UCSD-AML1 (cell line): ENCODE results near the gene LCN2.
"Not testable (repeated sequence)": the region's sequence is repeated elsewhere in the genome, so short reads cannot be mapped to it uniquely, and the experiment has no call there.

Experiments used
- DNase-seq: peaks from one replicate; lab custom pipeline; 2025; ENCODE audit not compliant: unreplicated experiment; lab: John Stamatoyannopoulos, UW

LCN2 gene

DNA sequence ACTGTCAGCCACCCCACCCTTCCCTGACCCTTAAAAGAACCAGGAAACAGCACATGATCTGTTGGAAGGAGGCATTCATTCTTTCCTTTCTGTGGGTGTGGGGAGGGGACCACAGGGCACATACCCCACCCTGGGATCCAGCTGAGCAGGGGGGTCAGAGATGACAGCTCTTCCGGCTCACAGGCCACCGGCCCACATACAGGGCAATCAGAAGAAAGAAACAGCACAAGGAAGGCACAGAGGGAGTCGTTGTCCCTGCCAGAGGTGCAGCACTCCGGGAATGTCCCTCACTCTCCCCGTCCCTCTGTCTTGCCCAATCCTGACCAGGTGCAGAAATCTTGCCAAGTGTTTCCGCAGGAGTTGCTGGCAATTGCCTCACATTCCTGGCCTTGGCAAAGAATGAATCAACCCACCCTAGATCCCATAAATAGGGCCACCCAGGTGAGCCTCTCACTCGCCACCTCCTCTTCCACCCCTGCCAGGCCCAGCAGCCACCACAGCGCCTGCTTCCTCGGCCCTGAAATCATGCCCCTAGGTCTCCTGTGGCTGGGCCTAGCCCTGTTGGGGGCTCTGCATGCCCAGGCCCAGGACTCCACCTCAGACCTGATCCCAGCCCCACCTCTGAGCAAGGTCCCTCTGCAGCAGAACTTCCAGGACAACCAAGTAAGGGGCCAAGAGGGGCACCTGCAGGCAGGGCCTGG lies at the start of gene LCN2:
LCN2 (plus strand) TSS at position 453 of the 701 bp plus-strand sequence; CDS start at position 526, 73 bp downstream.
- DNase-seq = no peak

DNA sequence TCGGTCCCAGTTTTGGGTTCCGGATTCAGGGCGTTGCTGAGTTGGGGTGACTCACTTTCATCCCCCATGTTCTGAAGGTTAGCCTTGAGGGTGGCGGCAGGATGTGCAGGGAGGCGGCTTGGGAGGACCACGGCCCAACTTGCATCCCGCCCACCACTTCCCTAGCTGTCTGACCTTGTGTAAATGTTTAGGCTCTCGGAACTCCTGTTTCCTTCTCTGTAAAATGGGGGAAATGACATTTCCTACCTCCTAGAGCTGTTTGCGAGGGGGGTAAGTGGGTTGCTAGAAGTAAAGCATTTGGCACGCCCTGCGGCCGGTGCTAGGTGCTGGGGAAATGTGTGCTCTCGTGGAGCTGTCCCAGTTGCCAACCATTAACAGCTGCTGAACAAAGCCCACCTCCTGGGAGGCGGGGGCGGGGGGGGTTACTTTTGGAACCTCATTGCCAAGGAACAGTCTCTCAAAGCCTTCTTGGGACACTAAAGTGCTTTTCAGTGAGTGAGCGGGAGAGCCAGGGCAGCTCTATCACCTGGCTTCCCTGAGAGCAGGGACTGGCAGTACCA lies 49.2 kb upstream of the LCN2 start:
- DNase-seq = peak; percentile 49

DNA sequence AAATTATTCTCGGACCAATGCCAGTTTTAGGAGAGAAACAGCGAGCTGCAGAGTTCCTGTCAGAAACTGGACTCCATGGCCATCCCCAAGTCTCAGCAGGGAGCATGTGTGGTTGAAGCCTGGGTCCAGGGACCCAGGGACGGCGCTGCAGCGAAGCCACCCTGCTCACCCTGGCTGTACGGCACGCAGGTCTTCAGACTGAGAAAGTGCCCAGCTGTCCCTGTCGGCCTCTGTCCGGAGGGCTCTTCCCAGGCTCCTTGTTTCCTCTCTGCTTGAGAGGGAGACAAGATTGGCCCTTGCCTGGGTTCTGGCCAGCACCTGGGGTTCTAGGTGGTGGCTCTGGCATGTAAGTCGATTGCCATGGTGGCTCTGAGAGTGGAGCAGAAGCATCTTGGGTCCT lies 48.7 kb upstream of the LCN2 start:
- no peak for DNase-seq

DNA sequence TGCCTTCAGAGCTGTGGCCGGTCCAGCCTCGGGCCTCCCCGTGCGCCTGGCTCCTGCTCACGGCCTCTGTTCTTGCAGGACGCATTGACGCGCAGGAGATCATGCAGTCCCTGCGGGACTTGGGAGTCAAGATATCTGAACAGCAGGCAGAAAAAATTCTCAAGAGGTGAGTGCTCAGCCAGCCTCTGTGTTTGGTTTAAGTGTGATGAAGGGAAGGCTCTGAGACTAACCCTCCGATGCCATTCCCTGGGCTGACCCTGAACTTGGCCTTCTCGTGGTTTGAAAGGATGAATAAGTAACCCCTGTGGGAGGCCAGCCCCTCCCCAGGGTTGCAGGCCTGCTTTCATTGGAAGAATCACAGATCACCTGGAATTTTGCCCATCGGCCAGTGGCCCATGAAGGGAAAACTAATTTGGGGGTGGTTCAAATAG lies 48.0 kb upstream of the LCN2 start:
- no peak for DNase-seq

DNA sequence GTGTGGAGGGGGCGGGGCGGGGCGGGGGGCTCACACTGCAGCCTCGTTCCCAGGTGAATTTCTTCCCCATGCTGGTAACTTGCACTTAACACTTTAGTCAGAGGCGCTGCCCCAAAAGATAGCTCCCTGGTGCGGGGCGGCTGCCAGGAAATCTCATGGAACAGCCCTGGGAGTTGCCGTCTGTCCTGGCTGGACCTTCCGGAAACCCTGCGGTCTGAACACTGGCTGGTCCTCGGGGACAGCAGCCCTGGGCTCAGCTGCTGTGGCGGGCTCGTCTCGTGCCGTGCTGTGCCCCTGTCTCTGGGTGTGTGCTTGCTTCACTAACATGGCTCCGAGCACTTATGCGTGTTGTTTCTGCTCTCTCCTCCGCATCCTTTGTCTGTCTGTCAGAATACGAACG lies 47.6 kb upstream of the LCN2 start:
- no peak for DNase-seq

DNA sequence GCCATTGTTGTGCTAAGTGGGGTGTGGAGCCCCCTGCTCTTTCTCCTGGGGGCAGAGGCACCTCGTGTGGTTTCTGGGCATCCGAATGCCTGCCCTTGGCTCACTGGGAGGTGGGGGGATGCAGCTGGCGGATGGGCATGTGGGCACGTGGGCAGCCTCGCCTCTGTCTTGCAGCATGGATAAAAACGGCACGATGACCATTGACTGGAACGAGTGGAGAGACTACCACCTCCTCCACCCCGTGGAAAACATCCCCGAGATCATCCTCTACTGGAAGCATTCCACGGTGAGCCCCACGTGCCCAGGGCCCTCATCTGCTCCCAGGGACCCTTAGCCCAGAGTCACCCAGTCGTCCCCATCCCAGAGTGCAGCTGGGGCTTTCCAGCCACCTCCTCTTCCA lies 47.1 kb upstream of the LCN2 start:
- DNase-seq = no peak

DNA sequence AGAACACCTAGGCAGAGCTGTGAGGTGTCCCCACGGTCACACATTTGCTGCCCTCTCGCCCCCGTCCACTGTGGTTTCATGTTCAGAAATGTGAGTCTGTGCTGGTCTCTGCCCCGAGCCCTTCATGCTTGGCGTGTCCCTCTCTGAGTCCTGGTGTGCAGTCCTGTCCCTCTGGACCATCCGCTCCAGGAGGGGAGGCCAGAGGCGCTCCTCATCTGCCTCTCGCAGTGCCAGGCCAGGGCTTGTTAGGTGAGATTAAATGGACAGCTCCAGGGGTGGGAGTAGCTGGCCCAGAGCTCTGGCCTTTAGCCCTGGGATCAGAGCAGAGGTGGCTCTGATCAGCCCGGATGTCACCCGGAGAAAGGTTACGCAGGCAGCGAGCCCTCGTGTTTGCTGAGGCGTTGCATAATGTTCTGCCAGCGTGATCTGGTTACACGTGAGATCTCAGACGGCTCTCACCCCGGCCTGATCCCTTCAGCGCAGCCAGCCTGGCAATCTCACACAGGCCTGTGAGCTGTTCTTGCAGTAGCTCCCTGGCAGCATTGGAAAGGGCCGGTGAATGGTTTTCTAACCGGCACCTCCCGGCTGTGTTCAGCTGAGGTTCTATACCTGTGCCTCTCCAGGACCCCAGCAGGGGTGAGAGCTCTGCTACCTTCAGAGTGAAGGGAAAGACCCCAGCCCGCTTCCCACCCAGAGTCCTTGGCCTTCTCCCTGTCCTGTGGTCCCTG lies 46.2 kb upstream of the LCN2 start:
- no peak for DNase-seq

DNA sequence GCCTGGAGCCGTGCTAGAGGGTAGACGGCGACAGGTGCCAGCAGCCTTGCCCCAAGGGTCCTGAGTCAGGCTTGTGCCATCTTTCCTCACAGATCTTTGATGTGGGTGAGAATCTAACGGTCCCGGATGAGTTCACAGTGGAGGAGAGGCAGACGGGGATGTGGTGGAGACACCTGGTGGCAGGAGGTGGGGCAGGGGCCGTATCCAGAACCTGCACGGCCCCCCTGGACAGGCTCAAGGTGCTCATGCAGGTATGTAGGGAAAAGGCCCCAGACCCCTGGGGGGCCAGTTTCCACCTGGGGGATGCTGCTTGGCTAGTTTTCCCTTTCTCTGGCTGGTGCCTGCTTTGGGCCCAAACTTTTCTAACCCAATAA lies 45.7 kb upstream of the LCN2 start:
- DNase-seq = no peak

DNA sequence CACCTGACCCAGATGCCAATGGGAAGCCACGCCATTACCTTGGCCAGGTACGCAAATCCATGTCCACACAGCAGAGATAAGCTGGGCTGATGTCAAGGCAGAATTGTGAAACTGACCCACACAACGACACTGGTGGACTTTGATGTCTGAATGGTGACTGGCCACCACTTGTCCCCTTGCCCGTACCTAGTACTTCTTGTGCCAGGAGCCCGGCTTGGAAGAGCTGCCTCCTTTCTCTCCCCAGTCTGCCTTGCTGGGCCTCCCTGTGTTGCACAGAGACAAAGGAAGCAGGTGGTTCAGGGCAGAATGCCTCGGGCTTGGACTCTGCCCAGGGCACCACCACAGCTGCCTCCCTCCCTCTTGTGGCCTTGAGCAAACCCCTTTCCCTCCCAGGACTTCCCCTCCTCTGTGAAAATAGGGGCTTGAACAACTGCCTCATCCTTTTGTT lies 45.1 kb upstream of the LCN2 start:
- no peak for DNase-seq

DNA sequence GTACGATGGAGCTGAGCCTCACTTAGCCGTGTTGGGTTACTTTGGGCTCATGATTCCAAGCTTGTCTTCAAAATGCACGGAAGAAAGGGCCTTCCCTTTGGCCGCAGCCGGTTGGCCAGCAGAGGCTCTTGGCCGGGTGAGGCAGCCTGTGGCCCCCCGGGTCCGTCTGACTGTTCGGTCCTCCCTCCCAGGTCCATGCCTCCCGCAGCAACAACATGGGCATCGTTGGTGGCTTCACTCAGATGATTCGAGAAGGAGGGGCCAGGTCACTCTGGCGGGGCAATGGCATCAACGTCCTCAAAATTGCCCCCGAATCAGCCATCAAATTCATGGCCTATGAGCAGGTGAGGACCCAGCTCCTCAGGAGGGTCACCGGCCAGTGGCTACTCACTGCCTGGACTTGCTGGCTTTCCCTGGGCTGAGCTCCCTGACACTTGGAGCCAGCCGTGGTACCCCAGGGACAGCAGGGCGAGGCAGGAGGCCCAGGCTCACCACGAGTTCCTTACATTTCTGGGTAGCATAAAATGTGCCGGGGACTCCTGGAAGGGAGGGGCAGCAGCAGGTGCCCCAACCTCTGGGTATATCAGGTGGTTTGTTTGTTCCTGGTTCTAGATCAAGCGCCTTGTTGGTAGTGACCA lies 43.6 kb upstream of the LCN2 start:
- DNase-seq = no peak

DNA sequence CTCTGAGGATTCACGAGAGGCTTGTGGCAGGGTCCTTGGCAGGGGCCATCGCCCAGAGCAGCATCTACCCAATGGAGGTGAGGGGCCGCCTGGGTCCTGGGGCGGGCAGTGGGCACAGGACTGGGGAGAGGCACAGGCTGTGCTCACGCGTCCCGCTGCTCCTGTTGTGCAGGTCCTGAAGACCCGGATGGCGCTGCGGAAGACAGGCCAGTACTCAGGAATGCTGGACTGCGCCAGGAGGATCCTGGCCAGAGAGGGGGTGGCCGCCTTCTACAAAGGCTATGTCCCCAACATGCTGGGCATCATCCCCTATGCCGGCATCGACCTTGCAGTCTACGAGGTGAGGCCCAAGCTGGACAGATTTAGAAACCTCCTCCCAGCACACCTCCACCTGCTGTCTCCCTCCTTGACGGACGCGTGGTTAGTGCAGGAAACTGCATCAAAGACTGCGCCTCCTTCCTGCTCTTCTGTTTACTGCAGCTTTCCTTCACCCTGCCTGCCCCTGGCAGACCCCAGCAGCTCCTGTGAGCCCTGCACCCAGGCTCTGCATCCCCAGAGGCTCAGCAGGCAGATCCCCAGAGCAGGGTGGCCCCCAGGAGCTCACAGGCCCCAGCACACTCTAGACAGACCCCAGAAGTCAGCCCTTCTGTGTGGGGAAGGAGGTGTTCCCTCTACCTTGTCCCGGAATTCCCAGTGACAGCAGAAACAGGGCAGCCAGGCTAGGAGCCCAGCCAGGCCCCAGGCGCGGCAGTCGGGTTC lies 42.9 kb upstream of the LCN2 start:
- no peak for DNase-seq

DNA sequence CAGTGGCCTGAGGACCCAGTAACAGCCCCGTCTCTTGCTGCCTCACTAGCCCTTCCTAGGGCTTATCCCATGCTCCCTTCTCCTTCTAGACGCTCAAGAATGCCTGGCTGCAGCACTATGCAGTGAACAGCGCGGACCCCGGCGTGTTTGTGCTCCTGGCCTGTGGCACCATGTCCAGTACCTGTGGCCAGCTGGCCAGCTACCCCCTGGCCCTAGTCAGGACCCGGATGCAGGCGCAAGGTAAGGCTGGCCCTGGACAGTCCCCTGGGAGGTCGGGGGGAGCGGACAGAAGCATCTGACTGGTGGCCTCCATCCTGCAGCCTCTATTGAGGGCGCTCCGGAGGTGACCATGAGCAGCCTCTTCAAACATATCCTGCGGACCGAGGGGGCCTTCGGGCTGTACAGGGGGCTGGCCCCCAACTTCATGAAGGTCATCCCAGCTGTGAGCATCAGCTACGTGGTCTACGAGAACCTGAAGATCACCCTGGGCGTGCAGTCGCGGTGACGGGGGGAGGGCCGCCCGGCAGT lies 42.2 kb upstream of the LCN2 start:
- DNase-seq = no peak

DNA sequence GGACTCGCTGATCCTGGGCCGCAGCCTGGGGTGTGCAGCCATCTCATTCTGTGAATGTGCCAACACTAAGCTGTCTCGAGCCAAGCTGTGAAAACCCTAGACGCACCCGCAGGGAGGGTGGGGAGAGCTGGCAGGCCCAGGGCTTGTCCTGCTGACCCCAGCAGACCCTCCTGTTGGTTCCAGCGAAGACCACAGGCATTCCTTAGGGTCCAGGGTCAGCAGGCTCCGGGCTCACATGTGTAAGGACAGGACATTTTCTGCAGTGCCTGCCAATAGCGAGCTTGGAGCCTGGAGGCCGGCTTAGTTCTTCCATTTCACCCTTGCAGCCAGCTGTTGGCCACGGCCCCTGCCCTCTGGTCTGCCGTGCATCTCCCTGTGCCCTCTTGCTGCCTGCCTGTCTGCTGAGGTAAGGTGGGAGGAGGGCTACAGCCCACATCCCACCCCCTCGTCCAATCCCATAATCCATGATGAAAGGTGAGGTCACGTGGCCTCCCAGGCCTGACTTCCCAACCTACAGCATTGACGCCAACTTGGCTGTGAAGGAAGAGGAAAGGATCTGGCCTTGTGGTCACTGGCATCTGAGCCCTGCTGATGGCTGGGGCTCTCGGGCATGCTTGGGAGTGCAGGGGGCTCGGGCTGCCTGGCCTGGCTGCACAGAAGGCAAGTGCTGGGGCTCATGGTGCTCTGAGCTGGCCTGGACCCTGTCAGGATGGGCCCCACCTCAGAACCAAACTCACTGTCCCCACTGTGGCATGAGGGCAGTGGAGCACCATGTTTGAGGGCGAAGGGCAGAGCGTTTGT lies 41.6 kb upstream of the LCN2 start:
- DNase-seq = no peak

DNA sequence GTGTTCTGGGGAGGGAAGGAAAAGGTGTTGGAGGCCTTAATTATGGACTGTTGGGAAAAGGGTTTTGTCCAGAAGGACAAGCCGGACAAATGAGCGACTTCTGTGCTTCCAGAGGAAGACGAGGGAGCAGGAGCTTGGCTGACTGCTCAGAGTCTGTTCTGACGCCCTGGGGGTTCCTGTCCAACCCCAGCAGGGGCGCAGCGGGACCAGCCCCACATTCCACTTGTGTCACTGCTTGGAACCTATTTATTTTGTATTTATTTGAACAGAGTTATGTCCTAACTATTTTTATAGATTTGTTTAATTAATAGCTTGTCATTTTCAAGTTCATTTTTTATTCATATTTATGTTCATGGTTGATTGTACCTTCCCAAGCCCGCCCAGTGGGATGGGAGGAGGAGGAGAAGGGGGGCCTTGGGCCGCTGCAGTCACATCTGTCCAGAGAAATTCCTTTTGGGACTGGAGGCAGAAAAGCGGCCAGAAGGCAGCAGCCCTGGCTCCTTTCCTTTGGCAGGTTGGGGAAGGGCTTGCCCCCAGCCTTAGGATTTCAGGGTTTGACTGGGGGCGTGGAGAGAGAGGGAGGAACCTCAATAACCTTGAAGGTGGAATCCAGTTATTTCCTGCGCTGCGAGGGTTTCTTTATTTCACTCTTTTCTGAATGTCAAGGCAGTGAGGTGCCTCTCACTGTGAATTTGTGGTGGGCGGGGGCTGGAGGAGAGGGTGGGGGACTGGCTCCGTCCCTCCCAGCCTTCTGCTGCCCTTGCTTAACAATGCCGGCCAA lies 40.8 kb upstream of the LCN2 start:
- DNase-seq = no peak

DNA sequence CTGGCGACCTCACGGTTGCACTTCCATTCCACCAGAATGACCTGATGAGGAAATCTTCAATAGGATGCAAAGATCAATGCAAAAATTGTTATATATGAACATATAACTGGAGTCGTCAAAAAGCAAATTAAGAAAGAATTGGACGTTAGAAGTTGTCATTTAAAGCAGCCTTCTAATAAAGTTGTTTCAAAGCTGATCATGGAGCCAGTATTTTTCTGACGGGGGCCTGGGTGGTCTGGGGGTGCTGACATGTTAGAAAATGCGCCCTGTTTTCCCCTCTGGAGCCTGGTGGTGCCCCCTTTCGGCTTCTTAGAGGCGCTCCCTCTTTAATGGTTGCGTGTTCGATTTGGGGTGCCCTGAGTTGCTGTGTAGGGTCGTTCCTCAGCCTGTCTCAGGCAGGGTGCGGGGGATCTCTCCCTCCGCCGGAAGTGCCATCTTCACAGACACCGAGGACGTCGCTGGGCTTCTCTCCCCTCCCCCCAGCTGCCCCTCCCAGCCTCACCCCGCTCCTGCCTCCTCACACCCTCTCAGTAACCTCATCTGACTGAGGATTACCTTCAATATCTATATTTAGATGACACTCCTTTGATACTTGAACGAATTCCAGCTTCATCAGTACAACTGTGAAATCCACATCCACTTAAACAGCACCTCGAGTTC lies 40.1 kb upstream of the LCN2 start:
- no peak for DNase-seq

DNA sequence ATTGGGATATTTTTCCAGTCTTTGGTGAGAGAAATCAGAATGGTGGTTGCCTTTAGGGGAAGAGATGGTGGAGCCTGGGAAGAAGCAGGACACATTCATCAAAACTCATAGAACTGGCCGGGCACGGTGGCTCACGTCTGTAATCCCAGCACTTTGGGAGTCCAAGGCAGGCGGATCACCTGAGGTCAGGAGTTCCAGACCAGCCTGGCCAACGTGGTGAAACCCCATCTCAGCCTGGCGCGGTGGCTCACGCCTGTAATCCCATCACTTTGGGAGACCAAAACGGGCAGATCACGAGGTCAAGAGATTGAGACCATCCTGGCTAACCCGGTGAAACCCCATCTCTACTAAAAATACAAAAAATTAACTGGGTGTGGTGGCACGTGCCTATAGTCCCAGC lies 37.5 kb upstream of the LCN2 start:
- not testable (repeated sequence) for DNase-seq

DNA sequence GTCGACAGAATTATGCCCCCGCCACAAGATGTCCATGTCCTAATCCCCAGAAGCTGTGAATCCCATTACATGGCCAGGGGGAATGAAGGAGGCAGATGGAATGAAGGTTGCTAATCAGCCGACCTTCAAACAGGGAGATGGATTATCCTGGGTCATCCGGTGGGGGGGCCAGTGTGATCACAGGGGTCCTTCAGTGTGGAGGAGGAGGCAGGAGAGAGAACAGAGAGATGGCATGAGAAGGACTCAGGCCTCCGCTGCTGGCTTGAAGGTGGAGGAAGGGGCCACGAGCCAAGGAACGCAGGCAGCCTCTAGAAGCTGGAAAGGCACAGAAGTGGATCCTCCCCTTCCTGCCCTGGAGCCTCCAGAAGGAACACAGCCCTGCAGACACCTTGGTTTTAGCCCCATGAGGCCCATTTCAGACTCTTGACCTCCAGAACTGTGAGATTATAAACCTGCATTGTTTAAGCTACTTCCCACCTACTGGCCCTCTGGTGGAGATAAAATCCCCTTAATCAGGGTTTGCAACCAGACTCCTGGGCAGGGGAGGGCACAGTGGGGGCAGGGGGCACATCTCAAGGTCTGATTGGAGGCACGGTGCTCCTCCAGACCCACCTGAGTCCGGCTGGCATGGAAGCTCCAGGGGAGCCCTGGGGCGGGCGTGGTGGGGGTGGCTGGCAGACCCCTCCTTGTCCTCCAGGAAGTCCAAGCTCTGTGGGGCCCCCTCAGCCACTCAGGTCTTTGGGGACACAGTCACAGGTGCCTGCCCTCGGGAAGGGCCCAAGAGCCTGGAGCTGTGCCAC lies 35.5 kb upstream of the LCN2 start:
- DNase-seq = no peak
